Measurements from ENCODE around the gene PDE2A. TPM values are rescaled to one million over a fixed set of nuclear protein-coding genes. Genes with fewer than 3 reads are reported as not detected.

PDE2A gene
- polyA plus RNA-seq, 1 donor (not counting 4 experiments of a cell fraction or from before 2014, with no cell fraction given): 0.38 TPM

DNA sequence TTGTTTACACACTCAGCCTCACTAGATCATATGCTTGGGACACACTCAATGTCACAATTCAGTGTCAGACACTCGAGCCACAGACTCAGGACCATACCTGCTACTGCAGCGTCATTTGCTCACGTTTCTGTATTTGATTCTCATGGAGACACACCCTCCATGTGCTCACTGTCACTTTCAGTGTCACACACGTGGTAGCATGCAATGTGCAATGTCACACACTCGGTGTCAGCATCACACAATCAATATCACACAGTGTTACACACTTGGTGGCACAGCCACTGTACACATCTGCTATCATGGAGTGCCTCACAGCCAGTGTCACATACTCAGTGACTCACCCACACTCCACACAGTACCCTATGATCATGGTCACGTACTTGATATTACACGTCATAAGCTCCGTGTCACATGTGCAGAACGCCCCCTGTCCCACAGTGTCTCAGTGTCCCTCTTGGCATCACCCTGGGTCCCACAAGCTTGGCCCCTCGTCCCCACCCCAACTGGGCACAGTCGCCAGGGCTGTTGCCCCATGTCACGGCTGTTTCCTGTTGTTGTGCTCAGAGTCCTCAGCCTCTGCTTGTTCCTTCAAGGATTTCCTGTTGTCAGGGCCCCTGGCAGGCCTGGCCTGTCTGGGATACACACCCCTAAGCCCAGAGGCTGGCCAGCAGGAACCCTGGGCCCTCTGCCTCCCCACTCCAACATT lies 49.6 kb downstream of the PDE2A start:
- FAIRE-seq (no peak), DNase-seq (ENCODE audit: low read depth, low spot score) (no peak)
- H3K27ac ChIP-seq (ENCODE audit: control insufficient read depth, insufficient read depth, low read length): no peak overlapping the region
- no peaks in the 10 kb centered on the region for H3K9me3 ChIP-seq (ENCODE audit: control insufficient read depth, low read depth, low read length)
- H3K36me3 ChIP-seq (ENCODE audit: control insufficient read depth in 2 of 2, extremely low read depth in 1 of 2, insufficient read depth in 2 of 2, low read length in 2 of 2): no peaks in the 10 kb centered on the region
- no peak for TF ChIP-seq EZH2 (IDR thresholded peaks at IDR 0.05; ENCODE audit: low read length)
- TF ChIP-seq, protein P1, sequence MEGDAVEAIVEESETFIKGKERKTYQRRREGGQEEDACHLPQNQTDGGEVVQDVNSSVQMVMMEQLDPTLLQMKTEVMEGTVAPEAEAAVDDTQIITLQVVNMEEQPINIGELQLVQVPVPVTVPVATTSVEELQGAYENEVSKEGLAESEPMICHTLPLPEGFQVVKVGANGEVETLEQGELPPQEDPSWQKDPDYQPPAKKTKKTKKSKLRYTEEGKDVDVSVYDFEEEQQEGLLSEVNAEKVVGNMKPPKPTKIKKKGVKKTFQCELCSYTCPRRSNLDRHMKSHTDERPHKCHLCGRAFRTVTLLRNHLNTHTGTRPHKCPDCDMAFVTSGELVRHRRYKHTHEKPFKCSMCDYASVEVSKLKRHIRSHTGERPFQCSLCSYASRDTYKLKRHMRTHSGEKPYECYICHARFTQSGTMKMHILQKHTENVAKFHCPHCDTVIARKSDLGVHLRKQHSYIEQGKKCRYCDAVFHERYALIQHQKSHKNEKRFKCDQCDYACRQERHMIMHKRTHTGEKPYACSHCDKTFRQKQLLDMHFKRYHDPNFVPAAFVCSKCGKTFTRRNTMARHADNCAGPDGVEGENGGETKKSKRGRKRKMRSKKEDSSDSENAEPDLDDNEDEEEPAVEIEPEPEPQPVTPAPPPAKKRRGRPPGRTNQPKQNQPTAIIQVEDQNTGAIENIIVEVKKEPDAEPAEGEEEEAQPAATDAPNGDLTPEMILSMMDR (optimal IDR thresholded peaks at IDR 0.05 in 1 of 3, IDR thresholded peaks at IDR 0.05 in 1 of 3, conservative IDR thresholded peaks at IDR 0.05 in 1 of 3; ENCODE audit: extremely low read depth in 1 of 3, insufficient read depth in 2 of 3, low read length in 3 of 3): no peak
- no peak overlapping the region for H3K4me2 ChIP-seq (ENCODE audit: control insufficient read depth, extremely low read depth, insufficient read depth, low read depth, low read length)
- no peak overlapping the region for H2AFZ ChIP-seq (ENCODE audit: control insufficient read depth, low read length)
- no peak overlapping the region for H3K9ac ChIP-seq (ENCODE audit: control insufficient read depth, extremely low read depth, insufficient read depth, low read length)
- no peaks in the 10 kb centered on the region for H3K4me1 ChIP-seq (ENCODE audit: control insufficient read depth, extremely low read depth, insufficient read depth, low read length)
- H3K4me3 ChIP-seq (ENCODE audit: control insufficient read depth in 2 of 3, extremely low read depth in 1 of 3, insufficient read depth in 2 of 3, low read depth in 1 of 3, low read length in 3 of 3): no peak overlapping the region
- no peaks in the 10 kb centered on the region for H3K9me1 ChIP-seq (ENCODE audit: control insufficient read depth, extremely low read depth, insufficient read depth, low read length)
- H4K20me1 ChIP-seq (ENCODE audit: control insufficient read depth, extremely low read depth, insufficient read depth, low read length): no peaks in the 10 kb centered on the region
- dilution Hi-C loops (cut with MboI; ENCODE audit: extremely low pct_ligation_motif_present, low sequenced_read_pairs): no loop called here
- no peaks in the 10 kb centered on the region for H3K79me2 ChIP-seq (ENCODE audit: control insufficient read depth, insufficient read depth, low read length)
- peaks cover 15% of the 10 kb centered on the region for H3K27me3 ChIP-seq (ENCODE audit: control insufficient read depth, extremely low read depth, insufficient read depth, low read length)

DNA sequence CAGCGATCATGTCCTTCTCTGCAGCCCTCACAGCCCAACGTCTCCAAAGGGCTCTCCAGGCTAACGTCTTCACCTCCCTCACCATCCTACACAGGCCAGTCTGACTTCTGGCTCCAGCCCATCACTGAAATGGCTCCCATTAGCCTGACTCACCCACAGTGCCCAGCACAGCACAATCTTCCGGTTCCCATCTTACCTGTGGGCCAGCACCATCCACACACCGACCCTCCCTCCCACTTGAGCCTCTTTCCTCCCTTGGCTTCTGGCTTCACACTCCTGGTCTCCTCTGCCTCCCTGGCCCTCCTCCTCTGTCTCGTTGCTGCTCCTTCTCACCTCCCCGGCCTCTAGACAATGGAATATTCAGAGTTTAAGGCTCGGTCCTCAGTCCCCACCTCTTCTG lies 51.2 kb downstream of the PDE2A start:
- Histone ChIP-seq H3K9ac (ENCODE audit: control insufficient read depth, extremely low read depth, insufficient read depth, low read length) (no peak overlapping the region), H3K27ac (ENCODE audit: control insufficient read depth, insufficient read depth, low read length) (no peak overlapping the region), H3K79me2 (ENCODE audit: control insufficient read depth, insufficient read depth, low read length) (no peaks in the 10 kb centered on the region), H4K20me1 (ENCODE audit: control insufficient read depth, extremely low read depth, insufficient read depth, low read length) (no peaks in the 10 kb centered on the region), H3K9me1 (ENCODE audit: control insufficient read depth, extremely low read depth, insufficient read depth, low read length) (no peaks in the 10 kb centered on the region), H3K4me3 (ENCODE audit: control insufficient read depth in 2 of 3, extremely low read depth in 1 of 3, insufficient read depth in 2 of 3, low read depth in 1 of 3, low read length in 3 of 3) (no peak overlapping the region), H3K4me1 (ENCODE audit: control insufficient read depth, extremely low read depth, insufficient read depth, low read length) (no peaks in the 10 kb centered on the region), H3K27me3 (ENCODE audit: control insufficient read depth, extremely low read depth, insufficient read depth, low read length) (peaks cover 16% of the 10 kb centered on the region), H3K9me3 (ENCODE audit: control insufficient read depth, low read depth, low read length) (no peaks in the 10 kb centered on the region), H3K4me2 (ENCODE audit: control insufficient read depth, extremely low read depth, insufficient read depth, low read depth, low read length) (no peak overlapping the region), H3K36me3 (ENCODE audit: control insufficient read depth in 2 of 2, extremely low read depth in 1 of 2, insufficient read depth in 2 of 2, low read length in 2 of 2) (no peaks in the 10 kb centered on the region), H2AFZ (ENCODE audit: control insufficient read depth, low read length) (no peak overlapping the region)
- FAIRE-seq (no peak), DNase-seq (ENCODE audit: low read depth, low spot score) (no peak)
- dilution Hi-C loops (cut with MboI; ENCODE audit: extremely low pct_ligation_motif_present, low sequenced_read_pairs): no loop called here
- no peak for TF ChIP-seq EZH2 (IDR thresholded peaks at IDR 0.05; ENCODE audit: low read length)
- TF ChIP-seq, protein P1 (optimal IDR thresholded peaks at IDR 0.05 in 1 of 3, IDR thresholded peaks at IDR 0.05 in 1 of 3, conservative IDR thresholded peaks at IDR 0.05 in 1 of 3; ENCODE audit: extremely low read depth in 1 of 3, insufficient read depth in 2 of 3, low read length in 3 of 3): no peak
